HUES48 (cell line): ENCODE data around the gene TBX2.
A peak's percentile ranks its signal among the peaks of the same experiment; 100 is the strongest.

Experiments used
- H3K27ac ChIP-seq: one replicate; pipeline ENCODE4 v1.7.0; 2013; ENCODE audit warnings: low read depth, low read length, inconsistent platforms
- H3K27me3 ChIP-seq: 2 replicates; pipeline ENCODE4 v1.6.1; 2013; ENCODE audit warnings: mild to moderate bottlenecking, low read length; ENCODE audit not compliant: control insufficient read depth, insufficient read depth
- H3K36me3 ChIP-seq: 2 replicates; pipeline ENCODE4 v1.6.1; 2013; ENCODE audit warnings: low read length; ENCODE audit not compliant: control insufficient read depth, insufficient read depth
- H3K4me1 ChIP-seq: 2 replicates; pipeline ENCODE4 v1.6.1; 2013; ENCODE audit warnings: mild to moderate bottlenecking, low read length; ENCODE audit not compliant: control insufficient read depth, insufficient read depth
- H3K4me3 ChIP-seq: 2 replicates; pipeline ENCODE4 v1.5.1; 2013; ENCODE audit warnings: mild to moderate bottlenecking, low read depth, low read length
- H3K9ac ChIP-seq: 2 replicates; pipeline ENCODE4 v1.6.1; 2013; ENCODE audit warnings: mild to moderate bottlenecking, low read depth, low read length, moderate library complexity
- H3K9me3 ChIP-seq: 2 replicates; pipeline ENCODE4 v1.6.1; 2013; ENCODE audit warnings: low read length; ENCODE audit not compliant: control insufficient read depth, insufficient read depth

Gene TBX2

GRCh38 chr17:61412143-61412859, 12.7 kb downstream of the TBX2 start:
- peaks cover 99% of the 10 kb centered on the region for H3K27me3 ChIP-seq
- peak overlapping the region; percentile 71 for H3K4me3 ChIP-seq
- H3K27ac ChIP-seq: no peak overlapping the region
- peaks cover 9% of the 10 kb centered on the region for H3K4me1 ChIP-seq
- H3K36me3 ChIP-seq: no peaks in the 10 kb centered on the region
- H3K9me3 ChIP-seq: no peaks in the 10 kb centered on the region
- peak overlapping the region; percentile 47; the same call in 1 of the 2 replicates for H3K9ac ChIP-seq

- Histone ChIP-seq H3K9me3 (no peaks in the 10 kb centered on the region), H3K9ac (0 out of 2 replicates have a peak overlapping the region, but pooled peaks have one; percentile 47), H3K4me3 (peak overlapping the region; percentile 71), H3K27ac (no peak overlapping the region), H3K27me3 (peaks cover 95% of the 10 kb centered on the region), H3K4me1 (peaks cover 9% of the 10 kb centered on the region), H3K36me3 (no peaks in the 10 kb centered on the region)
These were observed 13.4 kb downstream of the TBX2 start for GRCh38 chr17:61412860-61413660.

DNA sequence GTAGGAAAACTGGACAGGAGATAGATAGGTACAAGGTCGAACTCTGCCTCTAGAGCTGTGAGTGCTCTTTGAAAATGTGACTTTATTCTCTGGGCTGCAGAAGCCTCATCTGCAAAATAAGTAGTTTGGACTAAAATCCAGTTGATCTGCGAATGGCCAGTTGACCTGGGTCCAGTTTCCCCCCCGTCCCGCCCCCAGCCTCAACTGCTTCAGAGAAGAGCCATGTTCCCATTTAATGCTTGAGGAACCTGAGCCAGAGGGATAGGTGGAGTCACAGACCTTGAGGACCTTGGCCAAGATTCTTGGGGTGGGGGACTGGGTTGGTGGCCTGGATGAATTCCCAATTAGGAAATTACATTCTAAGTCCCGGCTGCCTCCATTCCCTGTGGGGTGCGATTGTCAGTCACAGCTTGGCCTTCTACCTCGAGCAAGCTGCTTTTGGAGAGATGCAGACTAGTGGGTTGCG, 14.1 kb downstream of the TBX2 start:
- Histone ChIP-seq H3K27me3 (peaks cover 88% of the 10 kb centered on the region), H3K36me3 (no peaks in the 10 kb centered on the region), H3K4me1 (peaks cover 9% of the 10 kb centered on the region), H3K9me3 (no peaks in the 10 kb centered on the region), H3K9ac (no peak overlapping the region), H3K4me3 (no peak overlapping the region; the same call in 1 of the 2 replicates), H3K27ac (no peak overlapping the region)

- no peaks in the 10 kb centered on the region for H3K36me3 ChIP-seq
- peaks cover 82% of the 10 kb centered on the region for H3K27me3 ChIP-seq
- H3K9ac ChIP-seq: no peak overlapping the region
- H3K4me1 ChIP-seq: peaks cover 9% of the 10 kb centered on the region
- H3K4me3 ChIP-seq: no peak overlapping the region
- H3K27ac ChIP-seq: no peak overlapping the region
- H3K9me3 ChIP-seq: no peaks in the 10 kb centered on the region
These were observed 14.7 kb downstream of the TBX2 start for GRCh38 chr17:61414141-61414935.

DNA sequence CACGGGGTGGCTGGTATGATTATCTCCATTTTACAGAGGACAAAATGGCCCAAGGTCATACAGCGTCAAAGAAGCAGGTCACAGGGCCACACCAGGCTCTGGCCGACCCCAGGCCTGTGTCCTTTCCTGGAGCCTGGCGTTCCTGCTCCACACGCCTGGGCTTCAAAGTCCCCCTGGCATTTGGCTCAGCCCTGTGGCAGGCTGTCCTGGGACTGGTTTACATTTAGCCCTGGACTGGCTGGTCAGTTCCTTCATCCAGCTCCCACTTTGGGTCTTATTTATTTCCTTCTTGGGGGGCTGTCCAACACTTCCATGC, 15.3 kb downstream of the TBX2 start:
- H3K27ac ChIP-seq: no peak overlapping the region
- H3K36me3 ChIP-seq: no peaks in the 10 kb centered on the region
- no peak overlapping the region for H3K4me3 ChIP-seq
- H3K9me3 ChIP-seq: no peaks in the 10 kb centered on the region
- H3K27me3 ChIP-seq: peaks cover 80% of the 10 kb centered on the region
- peaks cover 9% of the 10 kb centered on the region for H3K4me1 ChIP-seq
- no peak overlapping the region for H3K9ac ChIP-seq

- no peaks in the 10 kb centered on the region for H3K9me3 ChIP-seq
- H3K9ac ChIP-seq: no peak overlapping the region
- H3K4me3 ChIP-seq: no peak overlapping the region
- no peaks in the 10 kb centered on the region for H3K36me3 ChIP-seq
- H3K27ac ChIP-seq: no peak overlapping the region
- peaks cover 6% of the 10 kb centered on the region for H3K4me1 ChIP-seq
- H3K27me3 ChIP-seq: peaks cover 76% of the 10 kb centered on the region
These were observed 15.9 kb downstream of the TBX2 start for GRCh38 chr17:61415374-61416210.

DNA sequence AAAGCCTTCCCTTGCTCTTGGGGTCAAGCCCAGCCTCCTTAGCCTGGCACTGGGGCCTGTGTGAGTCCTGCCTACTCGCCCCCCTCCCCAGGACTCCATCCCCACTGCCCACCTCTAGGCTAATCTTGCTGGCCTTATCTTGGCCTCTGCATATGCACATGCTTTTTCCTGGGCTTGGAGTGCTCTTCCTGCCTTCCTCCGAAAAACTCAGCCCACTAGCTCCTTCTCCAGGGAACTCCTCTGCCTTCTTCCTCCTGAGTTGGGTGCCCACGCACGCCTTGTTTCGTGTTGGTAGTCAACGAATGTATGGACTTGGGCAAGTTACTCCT, 16.5 kb downstream of the TBX2 start:
- peaks cover 76% of the 10 kb centered on the region for H3K27me3 ChIP-seq
- H3K9ac ChIP-seq: no peak overlapping the region
- H3K9me3 ChIP-seq: no peaks in the 10 kb centered on the region
- H3K36me3 ChIP-seq: no peaks in the 10 kb centered on the region
- H3K4me1 ChIP-seq: peaks cover 5% of the 10 kb centered on the region
- no peak overlapping the region for H3K4me3 ChIP-seq
- no peak overlapping the region for H3K27ac ChIP-seq

GRCh38 chr17:61416540-61417363, 17.1 kb downstream of the TBX2 start:
- H3K27ac ChIP-seq: no peak overlapping the region
- H3K27me3 ChIP-seq: peaks cover 73% of the 10 kb centered on the region
- H3K4me3 ChIP-seq: peak overlapping the region; percentile 48
- H3K9ac ChIP-seq: no peak overlapping the region
- H3K4me1 ChIP-seq: peaks cover 5% of the 10 kb centered on the region
- no peaks in the 10 kb centered on the region for H3K36me3 ChIP-seq
- no peaks in the 10 kb centered on the region for H3K9me3 ChIP-seq

- Histone ChIP-seq H3K27me3 (peaks cover 56% of the 10 kb centered on the region), H3K9ac (no peak overlapping the region), H3K4me1 (0 out of 2 replicates have a peak, but pooled peaks cover 1% of the 10 kb centered on the region), H3K9me3 (no peaks in the 10 kb centered on the region), H3K4me3 (no peak overlapping the region), H3K36me3 (no peaks in the 10 kb centered on the region), H3K27ac (no peak overlapping the region)
These were observed 18.8 kb downstream of the TBX2 start for GRCh38 chr17:61418449-61418848.
